CD4-positive, alpha-beta T cell treated with Interferon alpha-2 for 1 hour (primary cell): ENCODE data around the gene PHACTR1.

Experiments used
- DNase-seq, 2 donors: peaks; one replicate each; pipeline ENCODE4 v3.0.0-alpha.2; 2020 to 2022

PHACTR1 gene

DNA sequence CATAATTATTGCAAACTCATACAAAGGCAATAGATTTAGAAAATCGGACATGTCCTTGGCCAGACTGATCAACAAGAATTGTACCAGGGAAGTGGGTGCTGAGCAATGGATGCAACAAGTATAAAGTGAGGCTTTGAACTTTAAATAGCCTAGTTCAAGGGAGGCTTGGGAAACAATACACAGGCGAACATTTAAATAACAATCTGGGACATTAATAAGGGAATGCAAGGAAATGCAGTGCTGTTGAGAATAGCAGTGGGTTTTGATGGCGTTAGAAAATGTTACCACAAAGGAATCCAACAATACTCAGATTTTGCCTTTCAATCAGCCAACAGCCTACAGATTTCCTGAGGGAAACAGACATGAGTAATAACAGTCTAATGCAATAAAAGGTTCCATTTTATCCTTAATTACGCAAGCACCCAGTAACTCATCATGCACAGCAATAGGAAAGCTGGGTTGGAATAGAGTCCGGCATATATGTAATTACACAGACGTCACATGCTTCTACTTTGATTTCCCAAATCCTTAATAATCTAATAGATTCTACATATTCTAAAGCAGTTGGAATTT is 134.6 kb downstream of the PHACTR1 start:
- no peak for DNase-seq

DNA sequence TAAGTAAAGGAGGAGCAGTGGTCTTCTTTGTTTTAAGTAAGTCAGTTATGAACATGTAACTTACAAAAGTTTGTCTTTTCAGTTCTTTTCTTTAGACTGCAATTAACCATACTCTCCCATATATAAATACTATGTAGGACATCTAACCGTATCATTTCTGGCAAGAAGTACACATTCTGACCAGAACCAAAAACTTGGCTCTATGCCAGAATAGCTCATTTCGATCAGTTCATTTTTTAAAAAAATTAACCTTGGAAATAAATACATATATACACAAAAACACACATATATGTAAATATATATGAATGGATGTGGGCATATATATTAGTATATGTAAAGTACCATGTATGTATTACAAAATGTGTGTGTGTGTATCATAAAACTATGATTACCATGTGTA is 145.0 kb downstream of the PHACTR1 start:
- no peak for DNase-seq

DNA sequence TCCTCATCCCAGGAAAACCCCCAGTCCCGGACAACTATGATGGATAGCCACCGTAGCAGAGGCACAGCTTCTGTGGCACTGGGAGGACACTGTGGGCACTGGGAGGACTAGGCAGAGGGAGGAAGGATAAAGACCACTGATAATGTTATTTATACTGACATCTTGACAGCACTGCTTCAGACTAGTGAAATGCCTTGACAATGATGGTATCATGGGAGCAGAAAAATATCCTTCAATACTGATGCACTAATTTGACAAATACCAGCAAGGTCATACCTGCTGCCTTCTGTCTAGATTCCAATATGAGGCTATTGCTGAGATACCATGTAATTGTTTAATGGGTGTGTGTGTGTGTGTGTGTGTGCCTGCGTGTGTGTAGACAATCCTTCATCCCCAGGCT is 148.6 kb downstream of the PHACTR1 start:
- DNase-seq: no peak

DNA sequence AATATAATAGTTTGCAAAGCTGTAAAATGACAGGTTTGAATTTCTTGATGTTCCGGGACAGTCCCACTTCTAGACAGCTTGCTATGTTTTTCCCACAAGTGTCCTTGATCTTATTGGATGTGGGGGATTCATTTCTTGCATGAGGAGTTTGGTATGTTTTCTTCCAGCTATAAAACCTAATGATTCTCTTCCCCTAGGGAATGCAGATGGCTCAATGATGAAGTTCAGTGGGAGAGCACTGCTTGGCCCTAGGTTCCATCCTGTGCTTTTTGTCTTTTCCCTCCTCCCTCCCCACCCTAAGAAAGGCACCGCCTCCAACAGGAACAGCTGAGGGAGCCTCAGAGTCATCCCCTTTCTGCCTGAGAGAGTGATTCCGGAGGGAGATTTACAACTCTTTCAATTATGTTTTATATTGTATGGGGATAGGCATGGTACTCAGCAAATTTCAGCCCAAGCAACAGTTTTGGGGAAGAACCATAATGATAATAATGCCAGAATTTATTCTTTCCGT is 149.2 kb downstream of the PHACTR1 start:
- DNase-seq: no peak

DNA sequence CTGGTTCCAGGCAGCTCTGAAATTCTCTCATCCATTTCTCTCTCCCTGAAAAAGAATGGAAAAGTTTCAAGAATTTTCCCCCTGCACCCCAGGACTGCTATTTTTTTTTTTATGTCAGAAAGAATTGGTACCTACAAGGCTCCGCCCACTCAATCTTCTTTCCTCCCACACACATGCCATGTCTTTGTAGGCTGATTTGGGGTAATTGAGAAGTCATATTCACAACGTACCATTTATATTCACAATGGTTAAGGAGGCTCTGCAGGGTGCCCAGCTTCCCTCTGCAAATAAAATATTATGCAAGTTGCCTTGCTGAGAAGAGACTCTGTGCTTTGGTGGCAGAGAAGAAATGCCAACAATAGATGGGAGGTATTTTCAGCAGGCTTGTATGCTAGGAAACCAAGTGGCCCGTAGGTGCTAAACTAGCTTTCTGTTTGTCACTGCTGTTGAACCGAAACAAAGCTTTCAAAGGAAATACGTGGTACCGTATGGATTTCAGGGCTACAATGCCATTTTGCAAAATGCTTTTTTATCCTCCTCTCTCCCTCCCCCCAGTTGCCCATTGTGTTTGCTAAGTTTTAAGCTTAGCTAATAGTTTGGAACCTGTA is 150.0 kb downstream of the PHACTR1 start:
- no peak for DNase-seq

DNA sequence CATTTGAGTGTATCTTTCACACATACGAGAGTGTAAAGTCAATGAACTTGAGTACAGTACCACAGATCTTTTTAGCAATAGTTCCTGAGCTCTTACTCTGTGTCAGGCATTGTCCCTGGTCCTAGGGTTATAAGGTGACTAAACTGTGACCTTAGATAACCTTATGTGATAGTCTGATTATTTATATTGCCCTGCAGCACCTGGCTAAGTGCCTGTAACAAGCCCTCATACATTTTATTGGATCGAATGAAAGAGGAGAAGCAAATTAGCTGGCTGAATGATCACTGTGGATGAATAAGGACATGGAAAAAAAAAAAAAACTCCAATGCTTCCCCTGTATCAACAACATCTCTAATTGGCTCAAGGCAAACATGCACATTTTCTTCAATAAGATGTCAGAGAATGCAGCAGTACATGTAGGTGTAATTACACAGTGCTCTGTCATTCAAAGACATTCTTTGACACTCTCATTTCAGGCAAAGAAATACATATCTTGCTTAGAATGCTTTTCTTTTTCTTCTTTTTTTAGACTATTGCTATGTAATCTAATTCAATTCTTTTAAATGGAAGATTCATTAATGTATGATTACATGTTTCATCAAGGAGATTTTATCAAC is 153.4 kb downstream of the PHACTR1 start:
- no peak for DNase-seq

DNA sequence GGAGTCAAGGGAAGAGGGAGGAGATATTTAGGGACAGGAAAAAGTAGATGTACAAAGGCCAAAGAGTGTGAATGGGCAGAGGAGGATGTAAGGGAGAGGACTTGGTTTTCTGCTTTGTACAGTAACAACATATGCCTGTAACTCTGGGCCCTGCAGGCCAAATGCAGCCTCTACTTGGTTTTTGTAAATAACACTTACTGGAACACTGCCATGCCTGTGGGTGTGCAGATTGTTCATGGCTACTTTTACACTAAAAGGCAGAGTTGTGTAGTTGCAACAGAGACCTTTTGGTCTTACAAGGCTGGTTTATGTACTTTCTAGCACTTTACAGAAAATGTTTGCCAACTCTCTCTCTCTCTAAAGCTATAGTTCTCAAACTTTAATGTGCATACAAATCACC is 157.1 kb downstream of the PHACTR1 start:
- no peak for DNase-seq

DNA sequence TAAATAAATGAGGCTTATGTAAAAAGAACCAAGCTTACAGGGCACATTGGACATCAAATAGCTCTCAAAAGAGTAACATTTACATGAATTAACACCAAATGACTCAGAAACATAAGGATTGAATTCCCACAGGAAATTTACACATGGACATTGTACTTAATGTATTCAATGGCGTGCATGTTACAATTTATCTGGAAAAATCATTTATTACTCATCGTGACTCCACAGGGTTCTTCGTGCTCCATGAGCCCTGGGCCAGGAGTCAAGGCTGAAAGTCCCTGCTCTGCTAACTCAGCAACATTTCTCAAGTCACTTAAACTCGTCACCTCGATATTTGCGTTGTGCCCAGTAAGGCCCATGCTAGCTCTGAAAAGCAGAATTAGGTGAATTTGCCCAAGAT is 158.5 kb downstream of the PHACTR1 start:
- no peak for DNase-seq

DNA sequence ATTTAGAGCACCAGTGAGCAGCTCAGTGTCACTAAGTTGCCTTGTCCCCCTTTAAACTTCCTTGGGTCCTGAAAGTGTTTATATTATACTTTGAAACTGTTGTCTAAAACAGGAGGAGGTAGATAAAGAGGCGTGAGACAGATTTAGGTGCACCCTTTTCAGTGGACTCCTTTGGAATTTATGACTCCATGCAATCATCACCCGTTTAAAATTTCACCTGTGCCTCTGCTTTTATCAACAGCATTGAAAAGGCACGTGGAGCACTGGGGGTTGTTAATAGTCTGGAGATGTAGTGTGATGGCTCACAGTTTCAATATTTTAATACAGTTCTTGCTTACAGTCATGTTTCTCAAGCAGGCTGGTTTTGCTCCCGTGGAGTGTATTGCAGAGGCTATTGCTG is 162.2 kb downstream of the PHACTR1 start:
- DNase-seq: no peak

DNA sequence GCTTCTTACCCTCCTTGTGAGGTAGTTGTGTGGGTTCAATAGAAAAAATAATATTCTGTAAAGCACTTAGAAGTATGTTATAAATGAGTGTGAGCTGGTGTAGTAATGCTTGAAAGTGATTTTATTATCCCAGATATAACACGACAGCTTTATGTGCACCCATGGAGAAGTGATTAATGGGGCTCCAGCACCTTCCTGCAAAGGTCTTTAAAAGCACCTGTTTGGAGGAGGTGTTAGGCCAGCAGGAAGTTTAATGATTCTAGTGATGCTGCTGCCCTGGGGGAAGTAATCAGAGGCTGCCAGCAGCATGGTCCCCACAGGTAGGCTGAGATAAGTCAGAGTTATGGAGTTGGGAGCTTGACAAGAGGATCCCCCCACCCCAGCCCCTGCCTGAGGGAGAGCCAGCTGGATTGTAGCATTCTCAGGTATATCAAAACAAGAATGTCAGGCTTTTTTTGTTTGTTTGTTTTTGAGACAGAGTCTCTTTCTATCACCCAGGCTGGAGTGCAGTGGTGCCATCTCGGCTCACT is 166.3 kb downstream of the PHACTR1 start:
- DNase-seq: no peak

DNA sequence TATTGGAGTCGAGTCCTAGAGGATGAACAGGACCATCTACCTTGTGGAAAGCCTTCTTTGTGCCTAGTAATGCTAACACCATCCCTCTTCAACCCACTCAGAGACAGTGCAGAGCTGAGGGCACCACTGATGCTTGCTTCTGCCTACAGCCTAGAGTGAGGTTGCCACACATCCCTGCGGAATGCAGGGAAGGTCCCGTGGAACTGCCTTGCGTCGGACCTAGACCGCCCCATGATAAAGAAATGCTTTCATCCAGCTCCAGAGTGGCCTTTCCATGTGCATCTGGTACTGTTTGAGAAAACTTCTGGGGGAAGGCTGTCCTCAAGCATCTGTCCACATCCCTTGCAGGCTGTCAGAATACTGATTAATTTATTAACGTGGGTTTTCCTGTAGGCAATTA is 168.4 kb downstream of the PHACTR1 start:
- DNase-seq: no peak

DNA sequence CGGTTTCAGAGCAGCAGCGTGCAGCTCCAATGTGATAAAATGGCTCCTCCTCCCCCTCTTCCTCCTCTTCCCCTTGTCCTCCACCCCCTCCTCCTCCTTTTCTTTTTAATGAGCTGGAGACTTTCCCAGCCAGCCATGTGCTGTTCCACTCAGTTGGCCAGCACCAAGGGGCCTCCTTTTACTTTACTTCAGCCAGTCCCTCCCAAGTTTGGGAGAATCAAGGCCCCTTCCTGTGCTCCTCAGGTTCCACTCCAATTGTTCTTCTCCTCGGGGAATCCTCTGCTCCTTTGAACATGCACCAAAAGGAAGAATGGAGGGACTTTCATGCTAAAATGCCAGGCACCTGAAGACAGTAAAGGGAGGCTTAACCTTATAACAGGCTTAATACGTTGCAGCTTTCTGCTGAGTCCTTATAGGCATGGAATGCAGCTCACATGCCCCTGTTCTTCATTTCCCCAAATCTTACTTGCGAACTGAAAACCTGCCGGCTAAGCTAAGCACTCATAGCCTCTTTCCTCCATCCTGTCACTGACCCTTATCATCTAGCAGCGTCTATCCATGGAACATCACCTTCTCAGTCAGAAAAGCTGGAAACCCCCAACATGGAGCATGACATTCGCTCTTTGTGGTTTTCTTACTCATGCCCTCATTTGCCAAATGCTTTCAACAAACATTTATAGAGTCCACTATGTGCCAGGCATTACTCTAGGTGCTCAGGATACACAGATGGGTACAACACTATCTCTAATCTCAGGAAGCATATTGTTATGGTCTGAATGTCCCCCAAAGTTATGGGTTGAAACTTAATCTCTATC is 170.6 kb downstream of the PHACTR1 start:
- DNase-seq: no peak

DNA sequence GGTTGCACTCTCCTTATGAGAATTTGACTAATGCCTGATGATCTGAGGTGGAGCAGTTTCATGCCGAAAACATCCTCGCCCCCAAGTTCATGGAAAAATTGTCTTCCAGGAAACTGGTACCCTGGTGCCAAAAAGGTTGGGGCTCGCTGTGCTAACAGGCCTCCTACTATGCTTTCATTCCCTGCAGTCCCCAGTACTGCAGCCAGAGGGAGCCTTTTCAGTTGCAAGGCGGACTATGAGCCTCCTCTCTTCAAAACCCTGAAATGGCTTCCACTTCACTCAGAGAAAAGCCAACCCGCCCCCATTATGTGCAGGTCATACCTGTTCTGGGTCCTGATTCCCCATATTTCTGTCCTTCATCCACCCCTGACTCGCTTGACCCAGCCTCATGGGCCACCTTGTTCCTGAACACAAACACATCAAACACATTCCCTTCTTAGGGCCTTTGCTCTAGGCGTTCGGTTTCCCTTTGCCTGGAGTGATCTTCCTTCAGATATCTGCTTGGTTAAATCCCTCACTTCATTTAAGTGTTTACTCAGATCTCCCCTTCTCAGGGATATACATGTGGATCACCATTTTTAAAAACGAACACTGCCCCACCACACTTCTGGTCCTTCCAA is 173.7 kb downstream of the PHACTR1 start:
- DNase-seq: peak in 1 of 2 donors; percentile 10

DNA sequence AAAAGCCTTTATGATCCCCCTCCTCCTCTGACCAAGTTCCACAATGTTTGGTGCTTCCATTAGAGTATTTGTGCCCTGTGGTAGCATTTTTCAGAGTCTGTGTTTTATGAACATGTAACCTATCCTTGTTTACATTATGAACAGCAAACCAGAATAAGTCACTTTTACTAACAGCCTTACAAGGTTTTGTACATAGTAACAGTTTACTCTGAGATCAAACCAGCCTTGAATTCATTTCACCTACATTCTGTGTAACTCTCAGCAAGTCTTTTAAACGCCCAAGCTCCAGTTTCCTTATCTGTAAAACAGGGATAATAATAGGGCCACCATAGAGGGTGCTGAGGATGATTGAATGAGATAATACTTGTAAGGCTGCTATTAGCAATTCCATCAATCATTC is 175.0 kb downstream of the PHACTR1 start:
- DNase-seq: no peak

DNA sequence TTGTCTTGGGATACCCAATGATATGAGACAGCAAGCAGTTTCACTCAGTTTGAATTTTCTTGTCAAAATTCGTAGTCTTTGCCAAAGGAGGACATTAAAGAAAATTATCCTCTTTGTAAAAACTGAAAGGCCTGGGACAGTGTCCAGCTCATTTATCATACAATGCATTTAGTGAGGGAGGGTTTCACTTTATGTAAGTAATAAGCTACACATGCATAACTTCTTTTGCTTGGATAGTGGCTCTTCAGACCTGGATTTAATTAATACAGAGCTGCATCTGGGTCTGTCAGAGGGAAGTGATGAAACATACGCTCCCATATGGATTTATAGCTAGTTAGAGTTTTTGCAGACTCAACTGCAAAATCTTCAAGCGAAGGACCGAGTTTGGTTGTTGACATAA is 175.6 kb downstream of the PHACTR1 start:
- DNase-seq: no peak

DNA sequence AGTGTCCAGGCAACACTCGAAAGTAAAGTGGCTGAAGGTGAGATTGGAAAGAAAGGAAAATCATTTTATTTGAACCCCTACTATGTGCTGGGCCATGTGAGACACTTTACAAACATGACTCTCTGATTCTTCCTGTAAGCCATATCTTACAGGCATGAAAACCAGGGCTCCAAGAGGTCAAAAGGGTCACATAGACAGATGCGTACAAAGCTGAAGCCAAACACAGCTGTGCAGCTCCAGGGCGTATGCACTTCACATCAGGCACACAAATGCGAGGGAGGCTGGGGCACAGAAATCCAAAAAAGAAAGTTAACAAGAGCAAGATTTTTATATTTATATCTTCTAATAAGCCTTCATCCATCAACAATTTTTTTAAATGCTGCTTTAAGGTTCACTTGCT is 176.5 kb downstream of the PHACTR1 start:
- DNase-seq: no peak

DNA sequence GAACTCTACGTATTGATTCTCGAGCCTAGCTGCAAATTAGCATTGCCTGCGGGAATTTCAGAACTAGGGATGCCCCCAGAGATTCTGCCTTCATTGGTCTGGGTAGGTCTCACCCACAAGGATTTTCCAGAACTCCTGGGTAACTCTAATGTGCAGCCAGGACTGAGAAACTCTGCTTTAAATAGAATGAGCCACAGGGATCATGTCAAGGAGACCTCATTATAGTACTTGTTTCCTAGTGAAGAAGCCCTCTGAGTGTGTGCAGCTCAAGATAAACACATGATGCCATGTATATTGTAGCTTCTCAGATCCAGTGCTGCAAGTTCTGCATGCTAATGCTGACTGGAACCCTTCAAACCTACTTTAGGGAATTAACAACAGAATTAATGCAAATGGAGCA is 179.2 kb downstream of the PHACTR1 start:
- no peak for DNase-seq

DNA sequence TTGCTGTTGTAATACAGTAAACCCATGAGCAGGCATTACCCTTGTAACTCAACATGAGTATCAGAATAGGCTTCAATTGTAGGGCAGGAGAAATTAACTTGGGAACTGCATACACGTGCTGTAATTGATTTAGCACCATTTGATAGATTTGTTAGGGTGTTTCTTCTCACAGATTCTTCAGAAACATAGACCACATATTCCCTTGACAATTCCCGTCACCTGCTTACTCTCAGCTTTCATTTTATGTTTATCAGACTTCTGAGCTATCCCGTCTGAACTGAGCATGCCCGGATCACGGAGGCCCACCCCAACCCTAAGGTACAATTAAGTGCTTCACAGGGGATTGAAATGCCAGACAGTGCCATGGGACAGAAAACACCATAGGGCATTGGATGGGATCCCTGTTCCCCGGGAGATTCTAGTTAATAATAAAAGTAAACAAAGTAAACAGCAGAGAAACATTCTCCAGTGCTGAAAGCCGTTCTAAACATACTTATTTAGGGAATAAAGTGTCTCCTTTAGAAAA is 179.7 kb downstream of the PHACTR1 start:
- no peak for DNase-seq

DNA sequence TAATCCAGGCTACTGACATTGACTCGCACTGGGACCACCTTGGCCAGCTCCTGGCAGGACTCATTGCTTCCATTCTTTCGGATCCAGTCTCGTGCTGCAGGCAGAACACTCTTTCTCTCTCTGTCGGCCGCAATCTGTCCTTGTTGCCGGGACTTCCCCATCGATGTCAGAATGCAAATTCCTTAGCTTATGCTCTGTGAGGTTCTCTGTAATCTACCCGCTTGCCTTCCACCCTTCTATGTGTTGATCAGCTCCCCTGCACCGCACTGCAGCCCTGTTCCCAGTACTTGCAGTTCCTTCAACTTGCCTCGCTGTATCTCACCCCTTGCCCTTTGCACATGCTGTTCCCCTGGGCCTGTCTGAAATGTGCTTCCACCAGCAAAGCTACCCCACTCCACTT is 182.0 kb downstream of the PHACTR1 start:
- no peak for DNase-seq

DNA sequence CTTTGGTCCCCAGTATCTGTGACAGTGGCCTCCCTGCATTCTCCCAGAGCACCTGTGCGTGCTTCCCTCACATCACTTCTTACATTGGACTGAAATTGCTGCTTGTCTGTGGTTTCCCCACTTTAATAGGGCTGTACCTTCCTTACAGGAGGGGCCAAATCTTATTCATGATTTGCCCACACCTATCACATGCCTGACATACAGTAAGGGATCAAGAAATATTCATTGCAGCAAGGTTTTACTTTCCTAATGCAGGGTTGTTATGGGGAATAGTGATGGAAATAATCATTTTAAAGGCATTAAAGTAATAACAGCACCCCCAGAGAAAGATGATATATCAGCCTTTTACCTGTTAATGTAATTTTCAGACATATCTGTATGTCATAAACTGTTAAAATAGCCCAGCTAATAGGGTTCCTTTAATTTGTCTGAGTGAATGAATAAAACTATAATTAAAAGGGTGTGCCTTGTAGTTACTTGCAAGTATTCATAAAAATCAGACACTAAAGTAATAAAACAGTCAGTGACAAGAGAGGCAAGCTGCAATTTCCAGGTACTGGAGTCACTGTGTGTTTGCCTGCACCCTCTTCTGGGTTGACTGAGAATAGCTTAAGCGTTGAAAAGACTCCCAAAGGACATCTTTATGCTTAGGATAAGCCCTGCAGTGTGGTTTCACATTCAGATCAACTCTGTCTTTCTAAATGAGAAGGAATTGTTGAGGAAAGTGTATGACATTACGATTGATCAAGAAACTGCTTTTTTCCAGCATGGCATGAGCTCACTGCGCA is 182.7 kb downstream of the PHACTR1 start:
- no peak for DNase-seq

DNA sequence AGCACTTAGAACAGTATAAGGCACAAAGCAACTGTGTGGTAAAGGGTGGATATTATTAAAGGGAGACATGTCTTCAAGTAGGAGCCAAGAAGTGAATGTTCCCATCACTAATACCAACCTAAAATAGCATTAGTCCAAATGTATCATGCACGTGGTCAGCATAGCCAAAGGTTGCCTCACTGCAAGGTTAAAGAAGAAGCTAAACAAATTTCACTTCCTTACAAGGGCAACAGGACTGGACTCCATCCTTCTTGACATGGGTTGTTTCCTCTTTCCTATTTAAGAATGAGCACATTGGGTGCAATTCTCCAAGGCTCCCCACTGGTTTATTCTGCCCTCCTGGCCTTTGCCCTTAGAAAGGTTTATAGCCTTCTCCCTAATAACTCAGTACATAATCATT is 186.7 kb downstream of the PHACTR1 start:
- DNase-seq: no peak

DNA sequence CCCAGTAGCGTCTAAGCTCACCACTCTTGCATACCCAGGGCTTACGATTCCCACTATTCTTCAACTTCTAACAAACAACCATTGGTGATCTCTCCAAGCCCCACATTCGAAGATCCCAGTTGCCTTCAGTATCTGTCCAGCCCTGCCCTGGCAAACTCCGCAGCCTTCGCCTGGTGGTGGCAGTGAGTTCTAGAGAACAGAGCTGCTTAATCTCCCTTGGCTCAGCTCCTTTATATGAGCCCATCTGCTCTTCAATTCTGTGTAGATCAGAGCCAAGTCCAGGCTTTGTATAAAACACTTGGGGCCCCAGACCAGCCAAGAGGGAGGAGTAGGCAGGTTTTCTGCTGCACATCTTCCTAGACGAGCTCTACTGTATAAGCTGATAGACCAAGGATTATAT is 193.3 kb downstream of the PHACTR1 start:
- DNase-seq: no peak
